K562 (cell line): Measurements from ENCODE around the gene NES. TPM values are rescaled to one million over a fixed set of nuclear protein-coding genes. Genes with fewer than 3 reads are reported as not detected.
A peak's percentile ranks its signal among the peaks of the same experiment; 100 is the strongest.

Experiments
- ARNT ChIP-seq, 2 experiments: fragments of 450-650 bp; IDR thresholded peaks; 2 replicates each; pipeline ENCODE4 v1.6.1; 2016; ENCODE audit warnings: mild to moderate bottlenecking in 1 of 2
- BACH1 ChIP-seq: fragments of 200-800 bp; sonication (Bioruptor generic); IDR thresholded peaks from 2 replicates; pipeline ENCODE4 v1.6.1; 2016; ENCODE audit warnings: missing genetic modification characterization, missing compliant biosample characterization
- CC2D1A ChIP-seq: fragments of 450-650 bp; IDR thresholded peaks from 2 replicates; pipeline ENCODE4 v1.6.1; 2017; ENCODE audit warnings: mild to moderate bottlenecking
- CXXC5 ChIP-seq: fragments of 250-450 bp; sonication (Bioruptor Pico); IDR thresholded peaks from 2 replicates; pipeline ENCODE4 v1.8.0; 2022; ENCODE audit warnings: inconsistent platforms, mild to moderate bottlenecking, moderate library complexity
- FIP1L1 ChIP-seq: fragments of 200-400 bp; formaldehyde crosslinking; IDR thresholded peaks from 2 replicates; pipeline ENCODE4 v1.6.1; 2018; ENCODE audit warnings: mild to moderate bottlenecking, low read depth, low read length; ENCODE audit not compliant: poor library complexity, severe bottlenecking
- FOXK2 ChIP-seq, 2 experiments: fragments of 450-650 bp; IDR thresholded peaks in 1 of 2; conservative IDR thresholded peaks in 1 of 2; 2 replicates each; pipeline ENCODE4 v1.6.1; 2016; ENCODE audit warnings: low read depth in 2 of 2, mild to moderate bottlenecking in 1 of 2
- GATAD2A ChIP-seq: fragments of 450-650 bp; IDR thresholded peaks from 2 replicates; pipeline ENCODE4 v1.6.1; 2017
- HCFC1 ChIP-seq: IDR thresholded peaks from 2 replicates; pipeline ENCODE4 v1.6.1; 2012; ENCODE audit warnings: low read depth, low read length, improper control_type of control experiment
- HLTF ChIP-seq: fragments of 450-650 bp; IDR thresholded peaks from 2 replicates; pipeline ENCODE4 v1.6.1; 2016
- NBN ChIP-seq: fragments of 450-650 bp; IDR thresholded peaks from 2 replicates; pipeline ENCODE4 v1.6.1; 2016; ENCODE audit warnings: low read depth, mild to moderate bottlenecking
- NFXL1 ChIP-seq: fragments of 450-650 bp; formaldehyde crosslinking; IDR thresholded peaks from 2 replicates; pipeline ENCODE4 v1.4.0; 2021; ENCODE audit warnings: mild to moderate bottlenecking
- POLR2AphosphoS2 ChIP-seq: IDR thresholded peaks from 2 replicates; pipeline ENCODE4 v1.6.1; 2012; ENCODE audit warnings: low read length, improper control_type of control experiment
- POLR2G ChIP-seq: fragments of 200-400 bp; formaldehyde crosslinking; IDR thresholded peaks from 2 replicates; pipeline ENCODE4 v1.6.1; 2017; ENCODE audit warnings: low read depth, mild to moderate bottlenecking, antibody characterized with exemption, low read length, moderate library complexity
- RBFOX2 ChIP-seq: fragments of 200-400 bp; formaldehyde crosslinking; IDR thresholded peaks from 2 replicates; pipeline ENCODE4 v1.6.1; 2017; ENCODE audit warnings: low read depth, mild to moderate bottlenecking, low read length, moderate library complexity
- RBM25 ChIP-seq: fragments of 200-400 bp; formaldehyde crosslinking; IDR thresholded peaks from 2 replicates; pipeline ENCODE4 v1.6.1; 2018; ENCODE audit warnings: low read length, low read depth, moderate library complexity; ENCODE audit not compliant: severe bottlenecking
- RBM34 ChIP-seq: fragments of 200-400 bp; formaldehyde crosslinking; IDR thresholded peaks from 2 replicates; pipeline ENCODE4 v1.6.1; 2018; ENCODE audit warnings: low read length, borderline replicate concordance; ENCODE audit not compliant: insufficient read depth
- RBM39 ChIP-seq: fragments of 200-400 bp; formaldehyde crosslinking; optimal IDR thresholded peaks from 2 replicates; pipeline ENCODE3; 2018; ENCODE audit warnings: low read depth, low read length
- SMAD4 ChIP-seq: fragments of 250-450 bp; sonication (Bioruptor Pico); conservative IDR thresholded peaks from 2 replicates; pipeline ENCODE4 v1.8.0; 2021; ENCODE audit warnings: inconsistent platforms, mild to moderate bottlenecking, moderate library complexity
- SMARCE1 ChIP-seq: fragments of 450-650 bp; IDR thresholded peaks from 2 replicates; pipeline ENCODE4 v1.7.1; 2016; ENCODE audit warnings: mild to moderate bottlenecking
- SNIP1 ChIP-seq: fragments of 450-650 bp; IDR thresholded peaks from 2 replicates; pipeline ENCODE4 v1.7.1; 2017; ENCODE audit warnings: low read depth, mild to moderate bottlenecking
- TAF1 ChIP-seq: IDR thresholded peaks from 2 replicates; pipeline ENCODE4 v1.6.1; 2011; ENCODE audit warnings: mild to moderate bottlenecking, low read length, moderate library complexity; ENCODE audit not compliant: insufficient read depth, control insufficient read depth, severe bottlenecking; ENCODE audit errors: extremely low read depth
- TFAP4 ChIP-seq: sonication (generic); formaldehyde crosslinking; IDR thresholded peaks from 2 replicates; pipeline ENCODE4 v1.8.0; 2022; ENCODE audit warnings: missing genetic modification reagents, mild to moderate bottlenecking, moderate library complexity, borderline replicate concordance
- ZBTB7A ChIP-seq: IDR thresholded peaks from 2 replicates; pipeline ENCODE4 v1.6.1; 2011; ENCODE audit warnings: low read depth, mild to moderate bottlenecking, low read length, moderate library complexity, borderline replicate concordance; ENCODE audit not compliant: control insufficient read depth
- ZC3H8 ChIP-seq: fragments of 450-650 bp; IDR thresholded peaks from 2 replicates; pipeline ENCODE4 v1.6.1; 2017
- ZNF175 ChIP-seq: fragments of 200-800 bp; sonication (Bioruptor generic); IDR thresholded peaks from 2 replicates; pipeline ENCODE4 v1.6.1; 2016; ENCODE audit warnings: low read depth, mild to moderate bottlenecking, missing genetic modification characterization, missing compliant biosample characterization
- ZNF512 ChIP-seq: IDR thresholded peaks from 2 replicates; pipeline ENCODE4 v1.6.1; 2016; ENCODE audit warnings: missing genetic modification characterization, missing compliant biosample characterization
- ZNF778 ChIP-seq: fragments of 450-650 bp; formaldehyde crosslinking; IDR thresholded peaks from 2 replicates; pipeline ENCODE4 v1.4.0; 2020; ENCODE audit warnings: mild to moderate bottlenecking, moderate library complexity
- polyA plus RNA-seq, 8 experiments: library from polyadenylated mRNA; depleted of rRNA in 4 of 8; stranded (reverse) in 5 of 8; unstranded in 3 of 8; fragments of >200 nt; fragmentation: Nextera tagmentation in 2 of 8; fragmentation: Illumina TruSeq in 1 of 8; extraction: Ambion mirVana in 2 of 8; extraction: Trizol in 1 of 8; gene quantifications; 2 replicates each; pipeline versions ENCODE4 v1.2.1 to v1.2.3, GENCODE V29; 2011 to 2014; ENCODE audit warnings: inconsistent platforms in 1 of 8, missing spikeins in 1 of 8
- total RNA-seq, 7 experiments: library from RNA; depleted of rRNA in 6 of 7; stranded (reverse); fragments of >200 nt in 6 of 7; fragmentation: Illumina TruSeq in 2 of 7; extraction: Trizol in 2 of 7; gene quantifications; 2 replicates each; pipeline versions ENCODE4 v1.2.1 to v1.2.3, GENCODE V29; 2011 to 2021; ENCODE audit warnings: low replicate concordance in 1 of 7

Gene NES
- total and polyA plus RNA-seq, 9 of the 15 experiments (the other 6 are each of a cell fraction or from before 2014, with no cell fraction given): 0.10 to 8.6 (median 4.2) TPM

- no peak for TF ChIP-seq ZNF512 (tag)
- peak; percentile 26 to 61; a peak in 1 of 4 replicates for TF ChIP-seq FOXK2 (conservative IDR thresholded peaks at IDR 0.05 in 1 of 2, IDR thresholded peaks at IDR 0.05 in 1 of 2; ENCODE audit: low read depth in 2 of 2)
- TF ChIP-seq CC2D1A: 0 out of 2 replicates have a peak, but pooled peaks have one; percentile 28
- TF ChIP-seq SMARCE1: peak; percentile 87
- peak; percentile 92 for TF ChIP-seq ZBTB7A
- TF ChIP-seq SMAD4 (CRISPR knock-in tag): 0 out of 2 replicates have a peak, but pooled peaks have one; percentile 35
- peak; percentile 46; the same call in 1 of the 2 replicates for TF ChIP-seq GATAD2A
- no peak for TF ChIP-seq ZNF778
- TF ChIP-seq TAF1: peak; percentile 48
- no peak for TF ChIP-seq ZNF175 (CRISPR knock-in tag)
- TF ChIP-seq BACH1 (tag): no peak
- peak; percentile 70 for TF ChIP-seq RBFOX2
- no peak for TF ChIP-seq POLR2AphosphoS2
- TF ChIP-seq POLR2G: peak; percentile 70
- TF ChIP-seq NBN: peak; percentile 72; the same call in 1 of the 2 replicates
- peak; percentile 32 for TF ChIP-seq CXXC5 (CRISPR knock-in tag)
- peak in 1 of 2 experiments; percentile 55; a peak in 1 of 4 replicates for TF ChIP-seq ARNT (IDR thresholded peaks at IDR 0.05)
- no peak for TF ChIP-seq HCFC1
- TF ChIP-seq TFAP4: 0 out of 2 replicates have a peak, but pooled peaks have one; percentile 25
- peak; percentile 81; the same call in 1 of the 2 replicates for TF ChIP-seq HLTF
- TF ChIP-seq SNIP1: peak; percentile 15; the same call in 1 of the 2 replicates
- TF ChIP-seq RBM25: no peak
- TF ChIP-seq RBM39: no peak
- TF ChIP-seq NFXL1: no peak
- TF ChIP-seq RBM34: no peak
- no peak for TF ChIP-seq FIP1L1
- 0 out of 2 replicates have a peak, but pooled peaks have one; percentile 58 for TF ChIP-seq ZC3H8
Observed at GRCh38 chr1:156692925-156693847, 16.0 kb upstream of the NES start (continued).
